Measurements from ENCODE around the gene MTARC2. TPM values are rescaled to one million over a fixed set of nuclear protein-coding genes. Genes with fewer than 3 reads are reported as not detected.

Gene MTARC2
- total and polyA plus RNA-seq, 2 donors (not counting 1 experiment from before 2014, with no cell fraction given), result 16.3 to 22.6 TPM

GRCh38 chr1:220732621-220733020 lies 15.5 kb upstream of the MTARC2 start:
- DNase-seq (no peak), ATAC-seq (ENCODE audit: low read depth) (no peak)
- intact Hi-C loops (cut with micrococcal nuclease), result loop anchor here (1.0 kb wide), 4 partner anchors 42 to 436 kb away; partner anchors contain the start of gene C1orf115
- H3K27me3 Mint-ChIP-seq, result no peaks in the 10 kb centered on the region
- TF ChIP-seq EZH2 (IDR thresholded peaks at IDR 0.05; ENCODE audit: borderline replicate concordance, insufficient read depth, low read depth, low read length, poor library complexity, severe bottlenecking) (no peak), CTCF (IDR thresholded peaks at IDR 0.05) (no peak)
- no peak overlapping the region for H3K27ac Mint-ChIP-seq
- H3K9me3 Mint-ChIP-seq (ENCODE audit: insufficient read depth), result no peaks in the 10 kb centered on the region
- Histone ChIP-seq H3K79me2 (ENCODE audit: control insufficient read depth, insufficient read depth, low read length) (no peaks in the 10 kb centered on the region), H3K4me3 (ENCODE audit: control extremely low read depth in 1 of 5, extremely low read depth in 1 of 5, insufficient read depth in 1 of 5, low read depth in 2 of 5, low read length in 4 of 5) (peak overlapping the region in 2 of 5 experiments; percentile 11 to 26), H3K36me3 (replicated peaks in 1 of 2; ENCODE audit: control extremely low read depth in 1 of 2, control insufficient read depth in 1 of 2, extremely low read depth in 1 of 2, insufficient read depth in 2 of 2, low read length in 1 of 2) (no peaks in the 10 kb centered on the region), H3K4me2 (replicated peaks; ENCODE audit: low read depth, low read length, poor library complexity, severe bottlenecking) (peak overlapping the region; percentile 70), H3K4me1 (ENCODE audit: control insufficient read depth in 2 of 2, insufficient read depth in 2 of 2, low read length in 2 of 2) (peaks cover 11% of the 10 kb centered on the region in 2 donors), H3K27ac (ENCODE audit: low read length in 2 of 2) (no peak overlapping the region), H3K27me3 (replicated peaks in 1 of 4; ENCODE audit: control extremely low read depth in 1 of 4, control insufficient read depth in 3 of 4, insufficient read depth in 4 of 4, low read length in 3 of 4) (no peaks in the 10 kb centered on the region), H3K9me3 (ENCODE audit: control extremely low read depth in 1 of 3, control insufficient read depth in 2 of 3, insufficient read depth in 1 of 3, low read length in 2 of 3) (peaks cover 0 to 3% (median 0%) of the 10 kb centered on the region in 3 donors), H4K20me1 (ENCODE audit: control insufficient read depth, insufficient read depth, low read length, poor library complexity, severe bottlenecking) (no peaks in the 10 kb centered on the region), H2AFZ (ENCODE audit: insufficient read depth, low read depth, low read length, poor library complexity, severe bottlenecking) (peak overlapping the region; percentile 75), H3K9ac (ENCODE audit: low read length) (peak overlapping the region; percentile 21)
- ChIA-PET CTCF (interaction anchor here (0.9 to 3.5 kb wide), 32 partner anchors 9 to 744 kb away, joined by 3 to 75 read pairs (median 8); partner anchors contain the start of genes C1orf115 and MTARC2), POLR2A (interaction anchor here (0.6 to 0.7 kb wide), 3 partner anchors 23 to 35 kb away, joined by 4 to 5 read pairs (median 4); no protein-coding TSS in a partner anchor)
- peaks cover 23% of the 10 kb centered on the region for H3K4me1 Mint-ChIP-seq
- WGBS (ENCODE audit: insufficient coverage), result 75% methylated on average over 4 of the region's 7 CpGs
- no peak overlapping the region for H3K4me3 Mint-ChIP-seq

- H3K4me3 Mint-ChIP-seq, result peak overlapping the region; percentile 57
- H3K27ac Mint-ChIP-seq, result peak overlapping the region; percentile 72
- no peaks in the 10 kb centered on the region for H3K27me3 ChIP-seq (replicated peaks in 1 of 4; ENCODE audit: control extremely low read depth in 1 of 4, control insufficient read depth in 3 of 4, insufficient read depth in 4 of 4, low read length in 3 of 4)
- POLR2A ChIA-PET, result interaction anchor here (0.6 to 0.7 kb wide), 3 partner anchors 23 to 34 kb away, joined by 4 to 5 read pairs (median 4); no protein-coding TSS in a partner anchor
- no peaks in the 10 kb centered on the region for H3K9me3 Mint-ChIP-seq (ENCODE audit: insufficient read depth)
- CTCF ChIA-PET, result interaction anchor here (0.6 to 3.5 kb wide), 42 partner anchors 9 to 745 kb away, joined by 3 to 75 read pairs (median 6); partner anchors contain the start of genes C1orf115 and MTARC2
- H4K20me1 ChIP-seq (ENCODE audit: control insufficient read depth, insufficient read depth, low read length, poor library complexity, severe bottlenecking), result no peaks in the 10 kb centered on the region
- whole genome bisulfite sequencing (ENCODE audit: insufficient coverage), result 3% methylated on average over 9 of the region's 15 CpGs
- peak; percentile 87 for TF ChIP-seq CTCF (IDR thresholded peaks at IDR 0.05)
- TF ChIP-seq EZH2 (IDR thresholded peaks at IDR 0.05; ENCODE audit: borderline replicate concordance, insufficient read depth, low read depth, low read length, poor library complexity, severe bottlenecking), result no peak
- H3K4me1 ChIP-seq (ENCODE audit: control insufficient read depth in 2 of 2, insufficient read depth in 2 of 2, low read length in 2 of 2), result peaks cover 11% of the 10 kb centered on the region in 2 donors
- H2AFZ ChIP-seq (ENCODE audit: insufficient read depth, low read depth, low read length, poor library complexity, severe bottlenecking), result peak overlapping the region; percentile 75
- DNase-seq (peak; percentile 85), ATAC-seq (ENCODE audit: low read depth) (peak; percentile 97)
- H3K4me2 ChIP-seq (replicated peaks; ENCODE audit: low read depth, low read length, poor library complexity, severe bottlenecking), result peak overlapping the region; percentile 70
- H3K9me3 ChIP-seq (ENCODE audit: control extremely low read depth in 1 of 3, control insufficient read depth in 2 of 3, insufficient read depth in 1 of 3, low read length in 2 of 3), result peaks cover 0 to 3% (median 0%) of the 10 kb centered on the region in 3 donors
- H3K4me1 Mint-ChIP-seq, result peaks cover 23% of the 10 kb centered on the region
- H3K79me2 ChIP-seq (ENCODE audit: control insufficient read depth, insufficient read depth, low read length), result no peaks in the 10 kb centered on the region
- no peaks in the 10 kb centered on the region for H3K36me3 ChIP-seq (replicated peaks in 1 of 2; ENCODE audit: control extremely low read depth in 1 of 2, control insufficient read depth in 1 of 2, extremely low read depth in 1 of 2, insufficient read depth in 2 of 2, low read length in 1 of 2)
- intact Hi-C loops (cut with micrococcal nuclease), result loop anchor here (1.0 kb wide), 4 partner anchors 43 to 437 kb away; partner anchors contain the start of gene C1orf115
- no peak overlapping the region for H3K27ac ChIP-seq (ENCODE audit: low read length in 2 of 2)
- H3K4me3 ChIP-seq (ENCODE audit: control extremely low read depth in 1 of 5, extremely low read depth in 1 of 5, insufficient read depth in 1 of 5, low read depth in 2 of 5, low read length in 4 of 5), result peak overlapping the region in 2 of 5 experiments; percentile 11 to 26
- peak overlapping the region; percentile 21 for H3K9ac ChIP-seq (ENCODE audit: low read length)
- no peaks in the 10 kb centered on the region for H3K27me3 Mint-ChIP-seq
Measured at GRCh38 chr1:220733086-220733601, 15.0 kb upstream of the MTARC2 start.

All from B cell (primary cell).